Activated CD4-positive, CD25-positive, alpha-beta regulatory T cell treated with anti-CD3 and anti-CD28 coated beads, Interleukin-2, amount 50 U/mL, for 16 hours (primary cell): ENCODE measurements around the gene HRH3.

Source experiments
- DNase-seq: peaks from one replicate; pipeline ENCODE4 v3.0.0-alpha.2; 2020; ENCODE audit warnings: low read depth, low spot score

The HRH3 gene

DNA sequence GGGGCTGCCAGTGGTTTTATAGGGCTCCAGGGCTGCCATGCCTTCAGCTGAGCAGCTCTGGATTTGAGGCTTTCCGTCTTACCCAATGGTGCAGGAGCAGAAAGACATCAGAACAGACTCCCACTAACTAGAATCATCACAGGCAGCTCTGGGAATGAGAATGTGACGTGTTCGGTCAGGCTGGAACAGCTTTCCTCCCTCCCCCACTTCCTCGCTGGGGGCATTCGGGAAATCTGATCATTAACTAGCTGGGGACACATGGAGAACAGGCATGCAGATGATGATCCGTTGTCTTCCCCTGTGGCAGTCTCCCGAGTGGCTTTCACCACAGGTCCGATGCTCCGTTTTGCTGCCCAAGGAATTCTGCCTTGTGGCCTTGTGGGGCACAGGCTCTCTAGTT is 42.8 kb downstream of the HRH3 start:
- DNase-seq = no peak

GRCh38 chr20:62176866-62177265 is 43.2 kb downstream of the HRH3 start:
- DNase-seq = no peak

DNA sequence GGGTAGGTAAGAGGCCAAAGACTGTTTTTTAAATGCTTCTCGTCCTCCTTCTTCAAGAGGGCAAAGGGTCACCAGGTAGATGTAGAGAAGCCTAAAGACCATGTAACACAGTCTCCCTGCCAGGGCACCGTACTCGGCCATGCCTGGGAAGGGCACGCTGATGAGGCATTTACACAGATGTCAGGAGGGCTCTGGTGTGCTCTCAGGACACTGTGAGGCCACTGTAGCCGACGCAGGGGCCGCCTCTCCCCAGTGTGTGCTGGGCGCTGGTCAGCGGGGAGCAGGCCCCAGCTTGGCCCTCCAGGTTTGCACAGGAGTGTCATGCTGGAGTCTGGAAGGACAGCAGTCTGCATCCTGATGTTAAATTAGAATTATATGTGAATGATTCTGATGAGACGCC is 44.4 kb downstream of the HRH3 start:
- no peak for DNase-seq

GRCh38 chr20:62174870-62175624 is 45.0 kb downstream of the HRH3 start:
- DNase-seq = no peak

- DNase-seq = no peak
These were observed 45.9 kb downstream of the HRH3 start for GRCh38 chr20:62174021-62174804.

DNA sequence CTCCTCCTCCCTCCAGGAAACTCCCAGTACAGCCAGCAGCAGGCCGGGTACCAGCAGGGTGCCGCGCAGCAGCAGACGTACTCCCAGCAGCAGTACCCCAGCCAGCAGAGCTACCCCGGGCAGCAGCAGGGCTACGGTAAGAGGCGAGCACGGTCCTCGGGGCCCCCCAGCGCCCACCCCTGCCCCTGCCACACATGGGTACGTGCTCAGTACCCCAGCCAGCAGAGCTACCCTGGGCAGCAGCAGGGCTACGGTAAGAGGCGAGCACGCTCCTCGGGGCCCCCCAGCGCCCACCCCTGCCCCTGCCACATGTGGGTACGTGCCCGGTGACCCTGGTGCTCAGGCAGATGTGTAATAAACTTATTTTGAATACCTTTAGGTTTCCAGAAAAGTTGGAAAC is 47.4 kb downstream of the HRH3 start:
- DNase-seq = no peak

- no peak for DNase-seq
These were observed 48.8 kb downstream of the HRH3 start for GRCh38 chr20:62171245-62171644.

- DNase-seq = no peak
These were observed 49.5 kb downstream of the HRH3 start for GRCh38 chr20:62170536-62170935.

GRCh38 chr20:62168890-62169435 is 51.1 kb downstream of the HRH3 start:
- DNase-seq = no peak

- no peak for DNase-seq
These were observed 52.0 kb downstream of the HRH3 start for GRCh38 chr20:62168061-62168460.

GRCh38 chr20:62167474-62167873 is 52.6 kb downstream of the HRH3 start:
- DNase-seq = no peak

- no peak for DNase-seq
These were observed 54.2 kb downstream of the HRH3 start for GRCh38 chr20:62165762-62166399.
